NT2/D1 (cell line): ENCODE results near the gene SRPK1.

Experiments
- SUZ12 ChIP-seq: IDR thresholded peaks from 2 replicates; pipeline ENCODE4 v1.6.1; 2011; ENCODE audit not compliant: insufficient read length, insufficient read depth; ENCODE audit errors: extremely low read depth
- YY1 ChIP-seq: IDR thresholded peaks from 2 replicates; pipeline ENCODE4 v1.6.1; 2011; ENCODE audit not compliant: insufficient read length, insufficient read depth

DNA sequence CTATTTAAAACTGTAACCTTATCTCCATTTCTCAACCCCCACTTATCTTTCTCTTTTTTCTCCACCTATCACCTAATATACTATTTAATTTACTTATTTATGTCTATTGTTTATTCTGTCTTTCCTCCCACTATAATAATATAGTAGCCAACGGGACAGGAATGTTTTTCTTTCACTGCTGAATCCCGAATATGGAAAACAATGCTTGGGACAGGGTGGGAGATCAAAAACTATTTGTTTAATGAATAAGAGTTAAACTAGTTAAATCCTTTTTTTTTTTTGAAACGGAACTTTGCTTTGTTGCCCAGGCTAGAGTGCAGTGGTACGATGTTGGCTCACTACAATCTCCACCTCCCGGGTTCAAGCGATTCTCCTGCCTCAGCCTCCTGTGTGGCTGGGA lies 6.4 kb downstream of the SRPK1 start:
- TF ChIP-seq SUZ12 (no peak), YY1 (no peak)
